Measurements from ENCODE around the gene ADGRG6. TPM values are rescaled to one million over a fixed set of nuclear protein-coding genes. Genes with fewer than 3 reads are reported as not detected.

ADGRG6 gene
- total and polyA plus RNA-seq, 2 donors (not counting 1 experiment from before 2014, with no cell fraction given): 49.9 to 67.2 TPM

DNA sequence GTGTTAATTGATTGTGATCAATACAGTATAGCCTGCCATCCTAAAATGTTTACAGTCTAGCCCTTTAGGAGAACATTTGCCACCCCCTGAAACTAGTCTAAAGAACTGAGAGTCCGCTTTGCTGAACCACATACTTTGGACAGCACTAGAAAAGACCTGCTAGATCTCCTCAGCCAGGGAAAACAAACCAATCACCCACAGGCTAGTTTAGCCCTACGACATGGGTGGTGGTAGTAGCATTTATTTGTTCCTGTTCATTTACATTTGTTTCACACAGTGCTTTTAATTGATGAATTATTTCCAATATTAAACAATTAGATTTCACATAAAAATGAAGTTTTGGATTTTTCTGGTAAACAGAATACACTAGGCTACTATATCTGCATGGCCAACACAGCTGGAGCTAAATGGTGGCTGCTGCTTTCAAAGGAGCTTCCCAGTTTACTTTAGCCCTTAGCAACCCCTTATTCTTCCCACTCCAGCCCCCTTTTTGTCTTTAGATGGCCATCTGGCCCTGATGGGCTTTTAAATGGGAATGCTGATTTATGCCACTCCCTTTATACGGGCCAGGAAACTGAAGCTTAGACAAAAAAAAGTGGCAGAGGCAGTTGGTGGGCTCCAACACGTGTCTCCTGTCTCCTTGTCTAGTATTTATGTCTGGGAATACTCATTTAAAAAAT is 72.4 kb downstream of the ADGRG6 start:
- Histone ChIP-seq H3K79me2 (ENCODE audit: control insufficient read depth, insufficient read depth, low read length) (peaks cover 5% of the 10 kb centered on the region), H3K9me3 (ENCODE audit: control insufficient read depth, insufficient read depth, low read depth, low read length) (no peaks in the 10 kb centered on the region), H3K27ac (ENCODE audit: insufficient read depth, low read length) (peak overlapping the region; percentile 49), H3K4me2 (ENCODE audit: extremely low read depth, insufficient read depth, low read length) (no peak overlapping the region), H3K4me1 (ENCODE audit: control insufficient read depth, extremely low read depth, insufficient read depth, low read length) (peaks cover 13% of the 10 kb centered on the region), H2AFZ (ENCODE audit: low read length) (no peak overlapping the region), H4K20me1 (ENCODE audit: control insufficient read depth, extremely low read depth, insufficient read depth, low read length) (no peaks in the 10 kb centered on the region), H3K4me3 (replicated peaks in 1 of 4; ENCODE audit: control extremely low read depth in 1 of 4, insufficient read depth in 1 of 4, low read depth in 3 of 4, low read length in 4 of 4) (no peak overlapping the region), H3K27me3 (ENCODE audit: control insufficient read depth, insufficient read depth, low read length) (no peaks in the 10 kb centered on the region), H3K36me3 (ENCODE audit: control insufficient read depth, insufficient read depth, low read length) (no peaks in the 10 kb centered on the region), H3K9ac (ENCODE audit: insufficient read depth, low read length) (no peak overlapping the region)
- TF ChIP-seq, protein P1, sequence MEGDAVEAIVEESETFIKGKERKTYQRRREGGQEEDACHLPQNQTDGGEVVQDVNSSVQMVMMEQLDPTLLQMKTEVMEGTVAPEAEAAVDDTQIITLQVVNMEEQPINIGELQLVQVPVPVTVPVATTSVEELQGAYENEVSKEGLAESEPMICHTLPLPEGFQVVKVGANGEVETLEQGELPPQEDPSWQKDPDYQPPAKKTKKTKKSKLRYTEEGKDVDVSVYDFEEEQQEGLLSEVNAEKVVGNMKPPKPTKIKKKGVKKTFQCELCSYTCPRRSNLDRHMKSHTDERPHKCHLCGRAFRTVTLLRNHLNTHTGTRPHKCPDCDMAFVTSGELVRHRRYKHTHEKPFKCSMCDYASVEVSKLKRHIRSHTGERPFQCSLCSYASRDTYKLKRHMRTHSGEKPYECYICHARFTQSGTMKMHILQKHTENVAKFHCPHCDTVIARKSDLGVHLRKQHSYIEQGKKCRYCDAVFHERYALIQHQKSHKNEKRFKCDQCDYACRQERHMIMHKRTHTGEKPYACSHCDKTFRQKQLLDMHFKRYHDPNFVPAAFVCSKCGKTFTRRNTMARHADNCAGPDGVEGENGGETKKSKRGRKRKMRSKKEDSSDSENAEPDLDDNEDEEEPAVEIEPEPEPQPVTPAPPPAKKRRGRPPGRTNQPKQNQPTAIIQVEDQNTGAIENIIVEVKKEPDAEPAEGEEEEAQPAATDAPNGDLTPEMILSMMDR (conservative IDR thresholded peaks at IDR 0.05 in 1 of 2, IDR thresholded peaks at IDR 0.05 in 1 of 2; ENCODE audit: low read depth in 1 of 2, low read length in 2 of 2): no peak
- no peak for TF ChIP-seq EZH2 (IDR thresholded peaks at IDR 0.05; ENCODE audit: low read length, missing control alignments)
- no peak for DNase-seq (ENCODE audit: low read depth in 2 of 2)

DNA sequence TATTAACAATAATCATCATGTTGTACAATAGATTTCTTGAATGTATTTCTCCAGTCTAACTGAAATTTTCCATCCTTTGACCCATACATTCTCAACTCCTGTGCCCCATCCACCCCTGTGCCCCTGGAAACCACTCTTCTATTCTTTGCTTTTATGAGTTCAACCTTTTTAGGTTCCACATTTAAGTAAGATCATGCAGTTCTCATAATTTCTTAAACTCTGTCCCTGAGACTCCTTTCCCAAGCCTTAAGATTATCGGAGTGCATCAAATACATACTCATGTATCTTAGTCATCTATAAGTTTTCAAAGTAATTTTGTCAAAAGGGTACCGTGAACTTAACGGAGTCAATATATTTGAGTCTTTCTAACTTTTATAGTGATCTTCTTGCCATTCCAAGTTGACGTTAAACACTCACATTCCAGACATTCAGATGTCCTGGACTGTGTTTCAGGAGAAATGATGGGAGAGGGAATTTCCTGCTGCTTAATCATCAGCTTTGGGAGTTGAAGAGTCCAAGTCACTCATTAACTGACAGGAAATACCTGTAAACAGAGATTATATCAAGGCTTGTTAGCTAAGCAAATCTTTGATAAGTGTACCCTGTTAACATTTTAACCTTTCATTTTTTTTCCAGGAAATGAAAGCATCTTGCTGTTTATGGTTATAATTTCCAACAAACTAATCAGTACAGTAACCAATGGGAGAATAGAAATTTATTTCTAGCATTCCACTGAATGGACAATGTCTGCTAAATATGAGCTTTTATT is 73.3 kb downstream of the ADGRG6 start:
- Histone ChIP-seq H3K4me3 (replicated peaks in 1 of 4; ENCODE audit: control extremely low read depth in 1 of 4, insufficient read depth in 1 of 4, low read depth in 3 of 4, low read length in 4 of 4) (no peak overlapping the region), H3K79me2 (ENCODE audit: control insufficient read depth, insufficient read depth, low read length) (peaks cover 5% of the 10 kb centered on the region), H3K27ac (ENCODE audit: insufficient read depth, low read length) (peak overlapping the region; percentile 52), H3K27me3 (ENCODE audit: control insufficient read depth, insufficient read depth, low read length) (no peaks in the 10 kb centered on the region), H3K4me1 (ENCODE audit: control insufficient read depth, extremely low read depth, insufficient read depth, low read length) (peaks cover 13% of the 10 kb centered on the region), H3K4me2 (ENCODE audit: extremely low read depth, insufficient read depth, low read length) (peak overlapping the region; percentile 49), H4K20me1 (ENCODE audit: control insufficient read depth, extremely low read depth, insufficient read depth, low read length) (no peaks in the 10 kb centered on the region), H3K36me3 (ENCODE audit: control insufficient read depth, insufficient read depth, low read length) (no peaks in the 10 kb centered on the region), H2AFZ (ENCODE audit: low read length) (no peak overlapping the region), H3K9me3 (ENCODE audit: control insufficient read depth, insufficient read depth, low read depth, low read length) (no peaks in the 10 kb centered on the region), H3K9ac (ENCODE audit: insufficient read depth, low read length) (no peak overlapping the region)
- TF ChIP-seq, protein P1 (conservative IDR thresholded peaks at IDR 0.05 in 1 of 2, IDR thresholded peaks at IDR 0.05 in 1 of 2; ENCODE audit: low read depth in 1 of 2, low read length in 2 of 2): no peak
- no peak for TF ChIP-seq EZH2 (IDR thresholded peaks at IDR 0.05; ENCODE audit: low read length, missing control alignments)
- DNase-seq (ENCODE audit: low read depth in 2 of 2): peak; percentile 49 to 92

GRCh38 chr6:142376115-142376514 is 74.3 kb downstream of the ADGRG6 start:
- no peak overlapping the region for H3K27ac ChIP-seq (ENCODE audit: insufficient read depth, low read length)
- no peak overlapping the region for H3K9ac ChIP-seq (ENCODE audit: insufficient read depth, low read length)
- H3K9me3 ChIP-seq (ENCODE audit: control insufficient read depth, insufficient read depth, low read depth, low read length): no peaks in the 10 kb centered on the region
- no peaks in the 10 kb centered on the region for H4K20me1 ChIP-seq (ENCODE audit: control insufficient read depth, extremely low read depth, insufficient read depth, low read length)
- no peak overlapping the region for H2AFZ ChIP-seq (ENCODE audit: low read length)
- H3K4me1 ChIP-seq (ENCODE audit: control insufficient read depth, extremely low read depth, insufficient read depth, low read length): peaks cover 13% of the 10 kb centered on the region
- H3K4me2 ChIP-seq (ENCODE audit: extremely low read depth, insufficient read depth, low read length): no peak overlapping the region
- TF ChIP-seq, protein P1 (conservative IDR thresholded peaks at IDR 0.05 in 1 of 2, IDR thresholded peaks at IDR 0.05 in 1 of 2; ENCODE audit: low read depth in 1 of 2, low read length in 2 of 2): no peak
- no peak for TF ChIP-seq EZH2 (IDR thresholded peaks at IDR 0.05; ENCODE audit: low read length, missing control alignments)
- no peaks in the 10 kb centered on the region for H3K36me3 ChIP-seq (ENCODE audit: control insufficient read depth, insufficient read depth, low read length)
- no peak for DNase-seq (ENCODE audit: low read depth in 2 of 2)
- no peaks in the 10 kb centered on the region for H3K27me3 ChIP-seq (ENCODE audit: control insufficient read depth, insufficient read depth, low read length)
- H3K4me3 ChIP-seq (replicated peaks in 1 of 4; ENCODE audit: control extremely low read depth in 1 of 4, insufficient read depth in 1 of 4, low read depth in 3 of 4, low read length in 4 of 4): no peak overlapping the region
- H3K79me2 ChIP-seq (ENCODE audit: control insufficient read depth, insufficient read depth, low read length): peaks cover 5% of the 10 kb centered on the region
